NCI-H1694 (cell line): Measurements from ENCODE around the gene ANKRD11.
"Not testable (repeated sequence)": the region's sequence is repeated elsewhere in the genome, so short reads cannot be mapped to it uniquely, and the experiment has no call there.

Experiments
- DNase-seq: peaks from one replicate; lab custom pipeline; 2025; lab: John Stamatoyannopoulos, UW

ANKRD11 gene

GRCh38 chr16:89344846-89345611 lies 145.3 kb downstream of the ANKRD11 start:
- no peak for DNase-seq

DNA sequence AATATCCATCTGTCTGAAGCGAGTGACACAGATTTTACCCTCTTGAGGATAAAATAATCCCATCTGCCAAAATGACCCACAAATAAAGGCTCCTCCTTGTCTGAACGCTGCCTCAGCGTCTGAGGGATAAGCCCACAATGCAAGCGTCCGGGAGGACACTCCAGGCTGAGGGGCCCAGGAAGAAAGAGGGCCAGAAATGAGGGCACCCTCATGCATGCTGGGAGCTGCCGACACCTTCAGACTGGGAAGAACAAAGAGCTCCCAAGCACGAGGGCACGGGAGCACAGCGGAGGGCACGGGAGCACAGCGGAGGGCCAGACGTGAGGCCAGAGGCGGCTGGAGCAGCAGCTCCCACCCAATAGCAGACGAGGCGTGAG lies 145.9 kb downstream of the ANKRD11 start:
- no peak for DNase-seq

GRCh38 chr16:89343501-89344457 lies 146.6 kb downstream of the ANKRD11 start:
- DNase-seq = peak; percentile 84

DNA sequence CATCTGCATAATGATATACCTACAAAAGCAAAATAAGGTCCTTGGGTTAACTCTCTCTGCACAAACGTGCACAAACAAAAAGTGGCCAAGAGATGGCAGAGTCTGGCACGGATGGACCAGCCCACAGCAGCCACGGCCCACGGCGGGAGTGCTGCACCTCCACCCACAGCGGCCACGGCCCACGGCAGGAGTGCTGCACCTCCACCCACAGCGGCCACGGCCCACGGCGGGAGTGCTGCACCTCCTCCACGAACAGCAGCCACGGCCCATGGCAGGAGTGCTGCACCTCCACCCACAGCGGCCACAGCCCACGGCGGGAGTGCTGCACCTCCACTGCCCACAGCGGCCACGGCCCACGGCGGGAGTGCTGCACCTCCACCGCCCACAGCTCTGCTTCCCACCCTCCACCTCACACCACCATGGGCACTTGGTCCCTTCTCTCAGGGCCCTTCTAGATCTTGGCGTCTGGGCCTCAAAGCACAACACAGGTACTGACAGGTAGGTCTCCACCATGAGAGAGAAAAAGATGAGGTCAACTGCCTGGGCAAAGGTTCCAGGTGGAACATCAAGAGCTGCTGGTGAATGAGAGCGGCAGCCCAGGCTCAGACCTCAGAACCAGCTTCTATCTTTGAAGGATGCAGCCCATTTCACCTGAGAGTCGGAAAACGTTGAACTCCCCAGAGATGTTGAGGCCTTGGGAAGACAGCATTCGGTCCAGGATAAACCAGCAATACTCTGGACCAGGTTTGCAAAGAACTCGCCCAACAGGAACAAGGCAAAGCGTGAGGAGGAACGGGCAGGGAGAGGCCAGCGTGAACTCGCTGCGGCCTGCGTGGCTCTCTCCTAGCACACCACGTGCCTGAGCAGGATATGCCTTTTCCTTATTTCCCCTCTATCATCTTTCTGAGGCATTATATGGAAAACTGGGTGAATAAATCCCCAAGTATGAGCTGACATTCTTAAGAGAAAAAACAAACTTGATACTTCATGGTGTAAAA lies 148.4 kb downstream of the ANKRD11 start:
- DNase-seq = no peak

- DNase-seq = peak; percentile 29
Measured at GRCh38 chr16:89341279-89341678, 149.1 kb downstream of the ANKRD11 start.

- DNase-seq = no peak
Measured at GRCh38 chr16:89338863-89339262, 151.5 kb downstream of the ANKRD11 start.

DNA sequence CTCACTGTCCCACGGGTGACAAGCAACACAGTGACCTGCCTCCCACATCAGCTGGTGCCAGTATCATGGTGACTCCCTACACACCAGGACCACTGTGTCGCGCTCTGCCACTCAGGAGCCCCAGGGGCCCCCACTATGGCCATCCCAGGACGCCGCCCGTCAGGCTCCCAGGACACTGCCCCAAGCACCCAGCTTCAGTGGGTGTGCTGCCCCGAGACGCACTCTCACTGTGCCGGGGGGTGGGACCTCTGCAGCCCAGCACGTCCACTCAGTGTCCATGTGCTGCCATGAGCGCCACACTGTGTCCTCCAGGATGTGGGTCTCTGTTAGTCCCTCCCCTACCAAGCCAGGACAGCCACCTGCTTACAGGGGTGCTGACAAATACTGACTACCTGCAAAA lies 152.4 kb downstream of the ANKRD11 start:
- DNase-seq = no peak

GRCh38 chr16:89335803-89336485 lies 154.4 kb downstream of the ANKRD11 start:
- DNase-seq = no peak

DNA sequence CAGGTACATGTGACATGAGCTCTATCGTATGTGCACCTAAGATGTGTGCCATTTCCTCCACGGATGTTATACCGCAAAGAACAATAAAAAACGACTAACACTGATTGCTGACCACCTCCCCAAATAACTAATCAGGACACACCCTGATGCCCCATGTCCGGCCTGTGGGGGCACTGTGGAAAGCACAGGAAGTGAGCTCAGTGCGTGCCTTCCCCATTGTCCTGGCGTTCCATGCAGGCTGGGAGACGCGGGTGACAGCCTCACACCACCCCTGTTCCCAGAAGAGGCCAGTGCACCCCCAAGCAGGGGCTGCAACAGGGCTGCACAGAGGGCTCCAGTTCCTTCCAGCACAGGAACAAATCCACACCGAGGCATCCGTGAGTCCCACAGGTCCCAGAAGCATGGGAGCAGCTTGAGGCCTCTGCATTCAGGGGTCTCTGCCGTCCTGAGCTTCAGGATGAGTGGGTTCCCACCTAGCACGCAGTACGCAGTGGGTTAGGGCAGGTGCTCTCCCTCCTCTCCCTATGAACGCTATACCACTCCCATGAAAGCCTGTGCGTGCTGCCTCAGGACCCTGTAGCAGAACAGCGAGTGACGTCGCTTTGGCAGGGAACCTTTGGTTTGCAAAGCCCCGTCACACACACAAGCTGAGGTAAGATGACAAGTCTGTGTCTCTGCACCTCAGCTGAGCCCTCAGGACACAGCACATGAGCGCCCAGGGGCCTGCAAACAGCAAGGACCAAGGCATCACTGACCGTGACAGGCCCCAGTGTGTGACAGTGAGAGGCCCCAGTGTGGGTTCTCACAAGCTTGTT lies 155.2 kb downstream of the ANKRD11 start:
- no peak for DNase-seq

- no peak for DNase-seq
Measured at GRCh38 chr16:89334461-89334860, 155.9 kb downstream of the ANKRD11 start.

DNA sequence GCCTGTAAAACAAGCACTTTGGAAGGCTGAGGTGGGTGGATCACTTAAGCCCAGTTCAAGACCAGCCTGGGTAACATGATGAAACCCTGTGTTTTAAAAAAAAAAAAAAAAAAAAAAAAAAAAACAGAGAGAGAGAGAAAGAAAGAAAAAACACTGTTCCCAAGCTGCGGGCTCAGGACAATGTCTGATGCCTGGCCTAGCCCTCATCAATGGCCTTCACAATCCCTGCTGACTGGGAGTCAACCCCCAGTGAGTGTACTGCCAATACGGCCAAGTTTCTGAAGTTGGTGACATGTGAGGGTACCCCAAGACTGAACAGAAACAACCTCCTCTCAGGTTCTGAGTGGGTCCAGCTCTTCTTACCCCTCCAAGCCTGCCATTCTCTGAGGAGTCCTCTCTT lies 156.3 kb downstream of the ANKRD11 start:
- DNase-seq = no peak

DNA sequence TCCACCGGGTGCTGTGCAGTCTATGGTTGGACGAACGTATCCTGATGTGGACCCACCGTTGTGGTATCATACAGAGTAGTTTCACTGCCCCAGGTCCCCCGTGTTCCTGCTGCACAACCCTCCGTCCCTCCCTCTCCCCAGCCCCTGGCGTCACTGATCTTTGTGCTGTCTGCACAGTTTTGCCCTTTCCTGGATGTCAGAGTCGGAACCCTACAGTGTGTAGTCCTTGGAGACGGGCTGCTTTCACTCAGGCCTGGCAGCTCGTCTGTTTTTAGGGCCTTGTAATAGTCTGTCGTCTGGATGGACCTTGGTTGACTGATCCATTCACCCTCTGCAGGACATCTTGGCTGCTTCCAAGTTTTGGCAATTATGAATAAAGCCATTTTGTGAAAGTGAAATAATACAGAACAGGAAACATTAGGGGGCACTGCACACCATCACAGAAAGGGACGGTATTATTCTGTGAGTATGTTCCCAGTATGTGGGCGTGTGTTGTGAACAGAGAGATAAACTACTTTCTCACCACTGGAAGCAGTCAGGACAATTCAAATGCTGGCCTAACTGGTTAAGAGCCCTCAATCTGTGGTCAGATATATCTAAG lies 156.9 kb downstream of the ANKRD11 start:
- DNase-seq = peak; percentile 29

GRCh38 chr16:89332902-89333245 lies 157.5 kb downstream of the ANKRD11 start:
- DNase-seq = no peak

DNA sequence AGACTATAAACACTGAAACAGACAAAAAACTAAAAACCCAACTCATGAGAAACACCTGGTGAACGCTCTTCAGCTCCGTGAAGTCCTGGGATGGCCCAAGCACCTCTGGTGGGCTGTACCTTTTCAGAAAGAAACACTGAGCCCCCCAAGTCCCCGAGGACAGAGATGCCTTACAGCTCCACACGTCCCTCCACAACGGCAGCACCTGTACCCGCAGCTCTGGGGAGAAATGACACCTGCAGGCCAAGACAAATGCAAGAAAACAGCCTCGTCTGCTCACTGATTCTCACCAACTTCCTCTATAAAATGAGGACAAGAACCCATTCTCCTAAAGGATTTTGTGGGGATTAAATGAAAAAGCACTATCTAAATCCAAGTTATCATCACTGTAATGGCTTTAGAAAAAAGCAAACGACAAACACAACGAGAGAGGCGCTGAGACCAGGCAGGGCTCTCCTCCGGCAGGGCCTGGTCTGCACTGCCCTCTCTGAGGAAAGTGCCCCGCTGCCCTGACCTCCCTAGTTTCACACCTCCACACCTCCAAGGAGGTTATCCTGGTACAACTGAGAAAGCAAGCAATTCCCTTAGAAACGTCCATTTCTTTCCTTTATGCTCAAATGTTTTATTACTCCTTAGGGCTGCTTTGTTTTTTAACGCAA lies 158.0 kb downstream of the ANKRD11 start:
- DNase-seq = no peak

GRCh38 chr16:89331371-89332109 lies 158.8 kb downstream of the ANKRD11 start:
- DNase-seq = no peak

DNA sequence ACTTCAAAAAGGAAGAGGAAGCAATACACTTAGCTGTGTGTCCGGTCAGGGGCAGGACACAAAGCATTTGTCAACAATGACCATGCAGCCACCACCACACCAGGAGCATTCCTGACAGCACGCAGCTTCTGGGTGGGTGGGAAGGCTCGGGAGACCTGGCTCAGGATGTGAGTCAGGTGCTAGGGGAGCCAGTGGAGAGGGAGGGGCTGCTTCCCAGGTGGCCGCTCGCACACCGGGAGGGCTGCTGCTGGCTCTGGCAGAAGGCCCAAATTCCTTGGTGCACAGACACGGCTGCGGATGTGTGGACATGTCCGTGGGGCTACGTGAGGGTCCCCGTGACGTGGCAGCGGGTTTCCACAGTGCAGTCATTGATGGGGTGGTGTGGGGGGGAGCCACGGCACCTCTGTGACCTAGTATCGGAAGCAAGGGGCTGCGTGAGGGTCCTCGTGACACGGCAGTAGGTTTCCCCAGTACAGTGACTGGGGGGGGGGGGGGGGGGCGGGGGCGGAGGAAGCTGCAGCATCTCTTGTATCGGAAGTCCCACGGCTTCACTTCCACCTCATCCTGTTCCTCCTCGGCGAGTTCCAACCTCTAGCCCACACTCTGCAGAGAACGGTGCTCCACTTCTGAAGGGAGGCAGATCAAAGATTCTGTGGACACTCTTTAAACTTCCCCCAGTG lies 160.0 kb downstream of the ANKRD11 start:
- no peak for DNase-seq

DNA sequence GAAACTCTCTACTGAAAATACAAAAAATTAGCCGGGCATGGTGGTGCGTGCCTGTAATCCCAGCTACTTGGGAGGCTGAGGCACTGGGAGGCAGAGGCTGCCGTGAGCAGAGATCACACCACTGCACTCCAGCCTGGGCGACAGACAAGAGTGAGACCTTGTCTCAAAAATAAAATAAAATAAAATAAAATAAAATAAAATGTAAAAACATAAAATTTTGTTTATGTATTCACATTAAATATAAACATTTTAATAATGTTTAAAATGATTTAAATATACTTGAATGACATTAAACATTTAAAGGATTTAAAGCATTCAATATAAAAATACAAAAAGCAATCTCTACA lies 160.6 kb downstream of the ANKRD11 start:
- DNase-seq = not testable (repeated sequence)
